ENCODE measurements around the gene R3HDM2. TPM values are rescaled to one million over a fixed set of nuclear protein-coding genes. Genes with fewer than 3 reads are reported as not detected.
A peak's percentile ranks its signal among the peaks of the same experiment; 100 is the strongest.

Gene R3HDM2
- total RNA-seq, 1 donor, result 22.3 TPM

GRCh38 chr12:57377103-57377840, 53.6 kb downstream of the R3HDM2 start:
- H3K4me3 ChIP-seq (ENCODE audit: low read depth, low read length), result no peak overlapping the region
- DNase-seq (ENCODE audit: low read depth), result peak; percentile 48
- TF ChIP-seq, protein P1, sequence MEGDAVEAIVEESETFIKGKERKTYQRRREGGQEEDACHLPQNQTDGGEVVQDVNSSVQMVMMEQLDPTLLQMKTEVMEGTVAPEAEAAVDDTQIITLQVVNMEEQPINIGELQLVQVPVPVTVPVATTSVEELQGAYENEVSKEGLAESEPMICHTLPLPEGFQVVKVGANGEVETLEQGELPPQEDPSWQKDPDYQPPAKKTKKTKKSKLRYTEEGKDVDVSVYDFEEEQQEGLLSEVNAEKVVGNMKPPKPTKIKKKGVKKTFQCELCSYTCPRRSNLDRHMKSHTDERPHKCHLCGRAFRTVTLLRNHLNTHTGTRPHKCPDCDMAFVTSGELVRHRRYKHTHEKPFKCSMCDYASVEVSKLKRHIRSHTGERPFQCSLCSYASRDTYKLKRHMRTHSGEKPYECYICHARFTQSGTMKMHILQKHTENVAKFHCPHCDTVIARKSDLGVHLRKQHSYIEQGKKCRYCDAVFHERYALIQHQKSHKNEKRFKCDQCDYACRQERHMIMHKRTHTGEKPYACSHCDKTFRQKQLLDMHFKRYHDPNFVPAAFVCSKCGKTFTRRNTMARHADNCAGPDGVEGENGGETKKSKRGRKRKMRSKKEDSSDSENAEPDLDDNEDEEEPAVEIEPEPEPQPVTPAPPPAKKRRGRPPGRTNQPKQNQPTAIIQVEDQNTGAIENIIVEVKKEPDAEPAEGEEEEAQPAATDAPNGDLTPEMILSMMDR (IDR thresholded peaks at IDR 0.05; ENCODE audit: insufficient read depth, low read length), result no peak

GRCh38 chr12:57372233-57372632, 58.6 kb downstream of the R3HDM2 start:
- peak; percentile 89 for DNase-seq (ENCODE audit: low read depth)
- no peak overlapping the region for H3K4me3 ChIP-seq (ENCODE audit: low read depth, low read length)
- TF ChIP-seq, protein P1 (IDR thresholded peaks at IDR 0.05; ENCODE audit: insufficient read depth, low read length), result no peak

- no peak overlapping the region for H3K4me3 ChIP-seq (ENCODE audit: low read depth, low read length)
- TF ChIP-seq, protein P1 (IDR thresholded peaks at IDR 0.05; ENCODE audit: insufficient read depth, low read length), result no peak
- peak; percentile 69 for DNase-seq (ENCODE audit: low read depth)
These were observed 60.1 kb downstream of the R3HDM2 start for GRCh38 chr12:57370696-57371095.

- H3K4me3 ChIP-seq (ENCODE audit: low read depth, low read length), result no peak overlapping the region
- TF ChIP-seq, protein P1 (IDR thresholded peaks at IDR 0.05; ENCODE audit: insufficient read depth, low read length), result no peak
- DNase-seq (ENCODE audit: low read depth), result no peak
These were observed 60.8 kb downstream of the R3HDM2 start for GRCh38 chr12:57370072-57370471.

- TF ChIP-seq, protein P1 (IDR thresholded peaks at IDR 0.05; ENCODE audit: insufficient read depth, low read length), result no peak
- no peak for DNase-seq (ENCODE audit: low read depth)
- no peak overlapping the region for H3K4me3 ChIP-seq (ENCODE audit: low read depth, low read length)
These were observed 61.6 kb downstream of the R3HDM2 start for GRCh38 chr12:57369202-57369601.

- DNase-seq (ENCODE audit: low read depth), result peak; percentile 30
- TF ChIP-seq, protein P1 (IDR thresholded peaks at IDR 0.05; ENCODE audit: insufficient read depth, low read length), result peak; percentile 5
- no peak overlapping the region for H3K4me3 ChIP-seq (ENCODE audit: low read depth, low read length)
These were observed 62.3 kb downstream of the R3HDM2 start for GRCh38 chr12:57368349-57369095.
